ENCODE data around the gene FBXL13. TPM values are rescaled to one million over a fixed set of nuclear protein-coding genes. Genes with fewer than 3 reads are reported as not detected.
A peak's percentile ranks its signal among the peaks of the same experiment; 100 is the strongest.

The FBXL13 gene
- total RNA-seq, 2 donors from 2014 or later, result 4.2 to 5.6 TPM

- intact Hi-C loops (cut with DNase I), result no loop called here
- 22 to 52% methylated on average over 3 of the region's 3 CpGs for WGBS, 2 donors
- Histone ChIP-seq H3K4me1 (peaks cover 9% of the 10 kb centered on the region), H3K9me3 (no peaks in the 10 kb centered on the region), H3K36me3 (replicated peaks in 1 of 2; ENCODE audit: insufficient read depth in 1 of 2, low read depth in 2 of 2) (no peaks in the 10 kb centered on the region), H3K27ac (no peak overlapping the region), H3K4me3 (no peak overlapping the region), H3K27me3 (no peaks in the 10 kb centered on the region)
- ATAC-seq, result no peak
- no peak for DNase-seq
- TF ChIP-seq POLR2A (IDR thresholded peaks at IDR 0.05) (no peak), CTCF (IDR thresholded peaks at IDR 0.05) (no peak)
Observed at GRCh38 chr7:103011650-103012049, 62.9 kb downstream of the FBXL13 start.

GRCh38 chr7:103010211-103010610, 64.4 kb downstream of the FBXL13 start:
- Histone ChIP-seq H3K27ac (no peak overlapping the region), H3K4me3 (no peak overlapping the region), H3K36me3 (replicated peaks in 1 of 2; ENCODE audit: insufficient read depth in 1 of 2, low read depth in 2 of 2) (no peaks in the 10 kb centered on the region), H3K4me1 (peaks cover 9% of the 10 kb centered on the region), H3K9me3 (no peaks in the 10 kb centered on the region), H3K27me3 (no peaks in the 10 kb centered on the region)
- ATAC-seq (no peak), DNase-seq (no peak)
- intact Hi-C loops (cut with DNase I), result no loop called here
- TF ChIP-seq POLR2A (IDR thresholded peaks at IDR 0.05) (no peak), CTCF (IDR thresholded peaks at IDR 0.05) (no peak)
- 80% methylated on average over 1 of the region's 1 CpG; no CpG with 5 or more reads in 1 of the 2 donors for WGBS, 2 donors

GRCh38 chr7:103009466-103010185, 65.0 kb downstream of the FBXL13 start:
- Histone ChIP-seq H3K4me3 (no peak overlapping the region), H3K27ac (no peak overlapping the region), H3K27me3 (no peaks in the 10 kb centered on the region), H3K36me3 (replicated peaks in 1 of 2; ENCODE audit: insufficient read depth in 1 of 2, low read depth in 2 of 2) (no peaks in the 10 kb centered on the region), H3K9me3 (no peaks in the 10 kb centered on the region), H3K4me1 (peaks cover 9% of the 10 kb centered on the region)
- ATAC-seq (no peak), DNase-seq (peak; percentile 19 to 63 (median 35))
- TF ChIP-seq CTCF (IDR thresholded peaks at IDR 0.05) (no peak), POLR2A (IDR thresholded peaks at IDR 0.05) (no peak)
- intact Hi-C loops (cut with DNase I), result no loop called here
- WGBS, 2 donors, result 58 to 80% methylated on average over 1 to 4 of the region's 5 CpGs

- 100% methylated on average over 1 of the region's 1 CpG; no CpG with 5 or more reads in 1 of the 2 donors for WGBS, 2 donors
- H3K36me3 ChIP-seq (replicated peaks in 1 of 2; ENCODE audit: insufficient read depth in 1 of 2, low read depth in 2 of 2), result no peaks in the 10 kb centered on the region
- no peaks in the 10 kb centered on the region for H3K27me3 ChIP-seq
- peaks cover 0 to 3% (median 0%) of the 10 kb centered on the region in 3 donors for H3K9me3 ChIP-seq
- ATAC-seq (no peak), DNase-seq (no peak)
- H3K4me3 ChIP-seq, result no peak overlapping the region
- H3K4me1 ChIP-seq, result no peaks in the 10 kb centered on the region
- TF ChIP-seq CTCF (IDR thresholded peaks at IDR 0.05) (no peak), POLR2A (IDR thresholded peaks at IDR 0.05) (no peak)
- intact Hi-C loops (cut with DNase I), result no loop called here
- no peak overlapping the region for H3K27ac ChIP-seq
Observed at GRCh38 chr7:103003004-103003403, 71.6 kb downstream of the FBXL13 start.

GRCh38 chr7:103001210-103001609, 73.4 kb downstream of the FBXL13 start:
- intact Hi-C loops (cut with DNase I), result no loop called here
- DNase-seq, result no peak
- H3K9me3 ChIP-seq, result peaks cover 0 to 3% (median 0%) of the 10 kb centered on the region in 3 donors
- H3K4me3 ChIP-seq, result no peak overlapping the region
- 79 to 81% methylated on average over 2 of the region's 2 CpGs for WGBS, 2 donors
- TF ChIP-seq CTCF (IDR thresholded peaks at IDR 0.05) (no peak), POLR2A (IDR thresholded peaks at IDR 0.05) (no peak)
- no peak overlapping the region for H3K27ac ChIP-seq
- no peak for ATAC-seq
- no peaks in the 10 kb centered on the region for H3K4me1 ChIP-seq
- no peaks in the 10 kb centered on the region for H3K36me3 ChIP-seq (replicated peaks in 1 of 2; ENCODE audit: insufficient read depth in 1 of 2, low read depth in 2 of 2)
- no peaks in the 10 kb centered on the region for H3K27me3 ChIP-seq
